Cardiac muscle cell (in vitro differentiated cells and primary cell): ENCODE results near the gene CPNE4. TPM values are rescaled to one million over a fixed set of nuclear protein-coding genes. Genes with fewer than 3 reads are reported as not detected.

Source experiments
- DNase-seq, 2 donors: peaks; one replicate each; pipeline versions ENCODE4 v3.0.0 to v3.0.0-alpha.2; 2010 to 2017; ENCODE audit warnings: low read depth in 1 of 2, low spot score in 1 of 2
- H3K27ac ChIP-seq: fragments of 200-600 bp; sonication (generic); 2 replicates; pipeline ENCODE4 v1.5.1; 2016
- H3K27me3 ChIP-seq: fragments of 200-600 bp; sonication (generic); 2 replicates; pipeline ENCODE4 v1.6.0; 2016; ENCODE audit warnings: control low read depth
- H3K36me3 ChIP-seq: fragments of 200-600 bp; sonication (generic); 2 replicates; pipeline ENCODE4 v1.5.1; 2016; ENCODE audit warnings: control low read depth
- H3K4me1 ChIP-seq: fragments of 200-600 bp; sonication (generic); 2 replicates; pipeline ENCODE4 v1.8.1; 2017; ENCODE audit warnings: low read depth, mild to moderate bottlenecking, mixed run types
- H3K4me3 ChIP-seq: fragments of 200-600 bp; sonication (generic); 2 replicates; pipeline ENCODE4 v1.5.1; 2016; ENCODE audit warnings: mild to moderate bottlenecking
- H3K9me3 ChIP-seq: fragments of 200-600 bp; sonication (generic); 2 replicates; pipeline ENCODE4 v1.5.1; 2017; ENCODE audit warnings: low read depth, mild to moderate bottlenecking, control low read depth
- polyA plus RNA-seq: library from polyadenylated mRNA; unstranded; fragments of >200 nt; fragmentation: Nextera tagmentation; extraction: Ambion mirVana; gene quantifications from 2 replicates; pipeline ENCODE4 v1.2.1, GENCODE V29; 2016
- total RNA-seq: library from RNA; depleted of rRNA; stranded (reverse); fragments of >200 nt; gene quantifications from 2 replicates; pipeline ENCODE4 v1.2.3, GENCODE V29; 2016
- TF ChIP-seq, protein P1 (sequence below): IDR thresholded peaks from 2 replicates; pipeline ENCODE4 v1.5.1; 2012; ENCODE audit warnings: low read depth, mild to moderate bottlenecking, low read length

Gene CPNE4
- total and polyA plus RNA-seq, 2 experiments from 2014 or later: 3.3 to 7.6 TPM

DNA sequence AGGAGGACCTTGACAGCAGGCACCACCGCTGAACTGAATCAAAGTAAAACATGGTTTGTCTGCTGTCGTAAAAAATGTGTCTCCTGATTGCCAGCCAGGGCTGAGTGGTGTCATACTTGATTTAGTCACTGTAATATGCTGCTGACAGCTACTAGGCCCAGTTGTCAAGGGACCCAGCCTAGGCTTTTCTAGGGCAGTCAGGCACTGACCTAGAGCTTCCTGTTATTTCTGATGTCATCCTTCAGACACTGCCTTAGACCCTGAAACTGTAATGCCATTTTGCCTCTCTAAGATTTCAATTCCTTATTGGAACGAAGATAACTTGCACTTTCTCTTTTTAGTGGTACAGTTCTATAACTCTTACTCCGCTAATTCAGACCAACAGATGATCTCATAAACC lies 529.4 kb downstream of the CPNE4 start:
- Histone ChIP-seq H3K27ac (no peak overlapping the region), H3K36me3 (no peaks in the 10 kb centered on the region), H3K4me1 (peaks cover 8% of the 10 kb centered on the region), H3K4me3 (no peak overlapping the region), H3K9me3 (no peaks in the 10 kb centered on the region), H3K27me3 (peaks cover 45% of the 10 kb centered on the region)
- DNase-seq: no peak
- TF ChIP-seq, protein P1, sequence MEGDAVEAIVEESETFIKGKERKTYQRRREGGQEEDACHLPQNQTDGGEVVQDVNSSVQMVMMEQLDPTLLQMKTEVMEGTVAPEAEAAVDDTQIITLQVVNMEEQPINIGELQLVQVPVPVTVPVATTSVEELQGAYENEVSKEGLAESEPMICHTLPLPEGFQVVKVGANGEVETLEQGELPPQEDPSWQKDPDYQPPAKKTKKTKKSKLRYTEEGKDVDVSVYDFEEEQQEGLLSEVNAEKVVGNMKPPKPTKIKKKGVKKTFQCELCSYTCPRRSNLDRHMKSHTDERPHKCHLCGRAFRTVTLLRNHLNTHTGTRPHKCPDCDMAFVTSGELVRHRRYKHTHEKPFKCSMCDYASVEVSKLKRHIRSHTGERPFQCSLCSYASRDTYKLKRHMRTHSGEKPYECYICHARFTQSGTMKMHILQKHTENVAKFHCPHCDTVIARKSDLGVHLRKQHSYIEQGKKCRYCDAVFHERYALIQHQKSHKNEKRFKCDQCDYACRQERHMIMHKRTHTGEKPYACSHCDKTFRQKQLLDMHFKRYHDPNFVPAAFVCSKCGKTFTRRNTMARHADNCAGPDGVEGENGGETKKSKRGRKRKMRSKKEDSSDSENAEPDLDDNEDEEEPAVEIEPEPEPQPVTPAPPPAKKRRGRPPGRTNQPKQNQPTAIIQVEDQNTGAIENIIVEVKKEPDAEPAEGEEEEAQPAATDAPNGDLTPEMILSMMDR: no peak

DNA sequence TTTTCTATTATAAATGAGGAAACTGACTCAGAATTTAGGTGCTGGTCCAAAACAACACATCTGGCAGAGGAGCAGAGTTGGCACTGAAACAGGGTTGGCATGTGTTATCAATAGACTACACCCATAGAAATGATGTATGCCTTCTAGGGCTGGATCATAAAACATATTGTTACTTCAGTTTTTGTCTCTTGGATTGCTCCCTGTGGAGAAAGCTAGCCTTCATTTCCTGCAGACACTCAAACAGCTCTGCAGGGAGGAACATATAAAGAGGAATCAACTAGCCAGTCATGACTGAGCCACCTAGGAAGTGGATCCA lies 531.5 kb downstream of the CPNE4 start:
- Histone ChIP-seq H3K9me3 (no peaks in the 10 kb centered on the region), H3K36me3 (peaks cover 15% of the 10 kb centered on the region), H3K27me3 (peaks cover 45% of the 10 kb centered on the region), H3K4me1 (peaks cover 8% of the 10 kb centered on the region), H3K4me3 (peak overlapping the region; percentile 89), H3K27ac (no peak overlapping the region)
- DNase-seq: no peak
- TF ChIP-seq, protein P1: no peak

DNA sequence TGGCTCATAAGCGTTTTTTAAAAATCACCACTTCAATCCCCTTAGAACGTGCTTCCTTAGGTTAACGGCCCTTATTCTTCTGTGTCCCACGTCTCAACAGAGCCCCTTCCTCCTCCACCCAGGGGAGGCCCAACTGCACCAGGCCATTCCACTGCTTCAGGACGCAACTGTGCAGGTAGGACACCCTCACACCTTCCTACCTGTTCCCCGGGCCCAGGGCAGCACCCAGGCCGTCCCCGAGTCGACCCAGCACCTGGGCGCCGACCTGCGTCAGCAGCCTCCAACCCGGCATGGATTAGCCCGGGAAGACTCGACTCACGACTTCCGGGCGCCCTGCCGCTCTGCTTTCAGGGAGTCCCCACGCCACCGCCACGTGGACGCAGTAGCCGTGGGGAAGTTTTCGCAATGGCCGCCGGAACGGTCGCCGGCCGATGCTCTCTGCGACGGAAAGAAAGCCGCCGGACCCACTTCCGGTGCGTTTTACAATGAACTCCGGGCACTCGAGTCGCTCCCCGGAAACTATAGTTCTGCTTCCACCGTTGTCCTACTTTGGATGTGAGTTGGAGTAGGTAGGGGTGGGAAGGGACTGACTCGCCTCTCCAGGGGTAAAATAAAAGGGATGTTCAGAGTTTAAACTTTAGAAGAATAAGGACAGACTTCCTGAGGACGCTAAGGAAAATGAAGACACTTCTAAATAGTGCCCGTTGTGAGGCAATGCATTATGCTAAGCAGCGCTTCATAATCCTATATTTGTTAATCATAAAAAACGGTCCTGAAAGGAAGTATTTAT lies 532.1 kb downstream of the CPNE4 start, which contains the start of gene MRPL3:
Gene MRPL3 (minus strand): TSS at position 442 of the 790 bp plus-strand sequence. CDS start 150 bp downstream, at position 292.
- Histone ChIP-seq H3K4me3 (peak within 1 kb of the TSS; percentile 89), H3K36me3 (peaks cover 19% of the 10 kb centered on the region), H3K27me3 (peaks cover 39% of the 10 kb centered on the region), H3K27ac (peak within 1 kb of the TSS; percentile 85), H3K4me1 (peaks cover 8% of the 10 kb centered on the region), H3K9me3 (no peaks in the 10 kb centered on the region)
- DNase-seq: peak; percentile 93 to 94
- TF ChIP-seq, protein P1: no peak

DNA sequence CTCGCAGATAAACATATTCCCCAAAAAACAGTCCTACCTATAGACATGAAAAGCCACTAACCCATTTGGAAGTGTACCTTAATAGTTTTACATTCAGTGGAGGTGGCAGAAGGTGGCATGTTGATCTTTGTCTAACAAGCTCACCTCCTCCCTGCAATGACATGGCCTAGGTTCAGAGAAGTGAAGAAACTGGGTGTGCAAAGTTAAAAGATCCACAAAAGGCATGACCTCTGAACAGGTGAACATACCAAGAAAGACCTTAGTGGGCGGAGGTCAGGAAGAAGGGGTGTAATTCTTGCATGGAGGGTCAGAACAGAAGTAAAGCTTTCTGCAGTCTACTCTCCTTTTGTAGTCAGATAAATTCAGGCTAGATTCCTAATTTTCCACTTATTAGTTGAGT lies 532.9 kb downstream of the CPNE4 start:
- no peaks in the 10 kb centered on the region for H3K9me3 ChIP-seq
- peak in 1 of 2 donors; percentile 1 for DNase-seq
- TF ChIP-seq, protein P1: no peak
- peak overlapping the region; percentile 89 for H3K4me3 ChIP-seq
- H3K27ac ChIP-seq: no peak overlapping the region
- H3K4me1 ChIP-seq: peaks cover 8% of the 10 kb centered on the region
- peaks cover 27% of the 10 kb centered on the region for H3K36me3 ChIP-seq
- peaks cover 33% of the 10 kb centered on the region for H3K27me3 ChIP-seq

DNA sequence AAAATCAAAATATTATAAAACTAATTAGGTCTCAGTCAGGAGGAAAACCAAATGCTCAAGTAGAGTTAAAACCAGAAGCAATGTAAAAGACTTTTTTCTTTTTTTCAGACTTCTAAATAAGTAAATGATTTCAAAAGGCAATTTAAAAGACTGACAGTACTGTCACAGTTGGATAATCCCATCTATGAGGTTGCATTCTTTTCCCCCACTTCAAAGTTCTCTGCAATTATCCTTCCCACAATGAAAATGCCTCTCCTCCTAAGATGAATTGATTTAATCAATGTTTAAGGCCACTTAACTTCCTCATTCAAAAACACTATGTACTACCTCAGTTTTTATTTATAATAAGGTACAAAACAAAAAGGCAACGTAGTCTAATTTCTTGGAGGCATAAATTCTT lies 540.1 kb downstream of the CPNE4 start:
- Histone ChIP-seq H3K27ac (no peak overlapping the region), H3K36me3 (peaks cover 51% of the 10 kb centered on the region)
- no peak for DNase-seq

More for the DNA sequence above, 540.1 kb downstream of the CPNE4 start:
- H3K27me3 ChIP-seq: no peaks in the 10 kb centered on the region
- no peaks in the 10 kb centered on the region for H3K4me1 ChIP-seq
- TF ChIP-seq, protein P1: no peak
- H3K9me3 ChIP-seq: no peaks in the 10 kb centered on the region
- no peak overlapping the region for H3K4me3 ChIP-seq
